ENCODE measurements around the gene MAMSTR. TPM values are rescaled to one million over a fixed set of nuclear protein-coding genes. Genes with fewer than 3 reads are reported as not detected.

MAMSTR gene
- total and polyA plus RNA-seq, 2 donors (not counting 1 experiment from before 2014, with no cell fraction given): 0.60 to 1.6 TPM

GRCh38 chr19:48678201-48678600, 41.3 kb downstream of the MAMSTR start:
- H3K27me3 Mint-ChIP-seq: peaks cover 6% of the 10 kb centered on the region
- H4K20me1 ChIP-seq (ENCODE audit: control insufficient read depth, insufficient read depth, low read length, poor library complexity, severe bottlenecking): no peaks in the 10 kb centered on the region
- no peak for ATAC-seq (ENCODE audit: low read depth)
- no peaks in the 10 kb centered on the region for H3K9me3 ChIP-seq (ENCODE audit: control extremely low read depth in 1 of 3, control insufficient read depth in 2 of 3, insufficient read depth in 1 of 3, low read length in 2 of 3)
- H3K27ac ChIP-seq (ENCODE audit: low read length in 2 of 2): no peak overlapping the region
- H3K4me1 ChIP-seq (ENCODE audit: control insufficient read depth in 2 of 2, insufficient read depth in 2 of 2, low read length in 2 of 2): peaks cover 4 to 10% of the 10 kb centered on the region in 2 donors
- H2AFZ ChIP-seq (ENCODE audit: insufficient read depth, low read depth, low read length, poor library complexity, severe bottlenecking): no peak overlapping the region
- peaks cover 6% of the 10 kb centered on the region for H3K4me1 Mint-ChIP-seq
- H3K4me3 ChIP-seq (ENCODE audit: control extremely low read depth in 1 of 5, extremely low read depth in 1 of 5, insufficient read depth in 1 of 5, low read depth in 2 of 5, low read length in 4 of 5): no peak overlapping the region
- DNase-seq: no peak
- no peaks in the 10 kb centered on the region for H3K9me3 Mint-ChIP-seq (ENCODE audit: insufficient read depth)
- no peak overlapping the region for H3K4me3 Mint-ChIP-seq
- no peaks in the 10 kb centered on the region for H3K79me2 ChIP-seq (ENCODE audit: control insufficient read depth, insufficient read depth, low read length)
- no peaks in the 10 kb centered on the region for H3K27me3 ChIP-seq (replicated peaks in 1 of 4; ENCODE audit: control extremely low read depth in 1 of 4, control insufficient read depth in 3 of 4, insufficient read depth in 4 of 4, low read length in 3 of 4)
- no peak overlapping the region for H3K27ac Mint-ChIP-seq
- POLR2A ChIA-PET: interaction anchor here (0.5 kb wide), 1 partner anchor 52 kb away, joined by 5 read pairs; no protein-coding TSS in a partner anchor
- H3K4me2 ChIP-seq (replicated peaks; ENCODE audit: low read depth, low read length, poor library complexity, severe bottlenecking): no peak overlapping the region
- intact Hi-C loops (cut with micrococcal nuclease): no loop called here
- CTCF ChIA-PET: interaction anchor here (1.3 to 5.4 kb wide), 4 partner anchors 15 to 158 kb away, joined by 3 to 51 read pairs (median 4); partner anchors contain the start of genes CA11 and HSD17B14
- H3K36me3 ChIP-seq (replicated peaks in 1 of 2; ENCODE audit: control extremely low read depth in 1 of 2, control insufficient read depth in 1 of 2, extremely low read depth in 1 of 2, insufficient read depth in 2 of 2, low read length in 1 of 2): no peaks in the 10 kb centered on the region
- no peak overlapping the region for H3K9ac ChIP-seq (ENCODE audit: low read length)
- 90% methylated on average over 2 of the region's 4 CpGs for WGBS (ENCODE audit: insufficient coverage)
- TF ChIP-seq CTCF (IDR thresholded peaks at IDR 0.05) (no peak), EZH2 (IDR thresholded peaks at IDR 0.05; ENCODE audit: borderline replicate concordance, insufficient read depth, low read depth, low read length, poor library complexity, severe bottlenecking) (no peak)

- ChIA-PET CTCF (interaction anchor here (1.7 to 5.4 kb wide), 3 partner anchors 32 to 165 kb away, joined by 5 to 51 read pairs (median 7); partner anchors contain the start of gene CA11), POLR2A (no interaction called here)
- DNase-seq (no peak), ATAC-seq (ENCODE audit: low read depth) (no peak)
- Histone ChIP-seq H3K9ac (ENCODE audit: low read length) (no peak overlapping the region), H3K27ac (ENCODE audit: low read length in 2 of 2) (no peak overlapping the region), H4K20me1 (ENCODE audit: control insufficient read depth, insufficient read depth, low read length, poor library complexity, severe bottlenecking) (no peaks in the 10 kb centered on the region), H2AFZ (ENCODE audit: insufficient read depth, low read depth, low read length, poor library complexity, severe bottlenecking) (no peak overlapping the region), H3K4me3 (ENCODE audit: control extremely low read depth in 1 of 5, extremely low read depth in 1 of 5, insufficient read depth in 1 of 5, low read depth in 2 of 5, low read length in 4 of 5) (no peak overlapping the region), H3K79me2 (ENCODE audit: control insufficient read depth, insufficient read depth, low read length) (no peaks in the 10 kb centered on the region), H3K4me2 (replicated peaks; ENCODE audit: low read depth, low read length, poor library complexity, severe bottlenecking) (no peak overlapping the region), H3K27me3 (replicated peaks in 1 of 4; ENCODE audit: control extremely low read depth in 1 of 4, control insufficient read depth in 3 of 4, insufficient read depth in 4 of 4, low read length in 3 of 4) (no peaks in the 10 kb centered on the region), H3K36me3 (replicated peaks in 1 of 2; ENCODE audit: control extremely low read depth in 1 of 2, control insufficient read depth in 1 of 2, extremely low read depth in 1 of 2, insufficient read depth in 2 of 2, low read length in 1 of 2) (no peaks in the 10 kb centered on the region), H3K4me1 (ENCODE audit: control insufficient read depth in 2 of 2, insufficient read depth in 2 of 2, low read length in 2 of 2) (peaks cover 4 to 10% of the 10 kb centered on the region in 2 donors), H3K9me3 (ENCODE audit: control extremely low read depth in 1 of 3, control insufficient read depth in 2 of 3, insufficient read depth in 1 of 3, low read length in 2 of 3) (no peaks in the 10 kb centered on the region)
- Mint-ChIP-seq H3K9me3 (ENCODE audit: insufficient read depth) (no peaks in the 10 kb centered on the region), H3K27me3 (peaks cover 6% of the 10 kb centered on the region), H3K27ac (no peak overlapping the region), H3K4me3 (no peak overlapping the region), H3K4me1 (peaks cover 6% of the 10 kb centered on the region)
- 92% methylated on average over 13 of the region's 13 CpGs for WGBS (ENCODE audit: insufficient coverage)
- TF ChIP-seq EZH2 (IDR thresholded peaks at IDR 0.05; ENCODE audit: borderline replicate concordance, insufficient read depth, low read depth, low read length, poor library complexity, severe bottlenecking) (no peak), CTCF (IDR thresholded peaks at IDR 0.05) (no peak)
- intact Hi-C loops (cut with micrococcal nuclease): no loop called here
These were observed 42.6 kb downstream of the MAMSTR start for GRCh38 chr19:48676887-48677286.

Measured in B cell (primary cell).